AG10803 (cell line): ENCODE results near the gene DTNB.
"Not testable (repeated sequence)": the region's sequence is repeated elsewhere in the genome, so short reads cannot be mapped to it uniquely, and the experiment has no call there.

ENCODE experiments used
- DNase-seq: peaks from one replicate; pipeline ENCODE4 v3.0.0; 2010; ENCODE audit warnings: low read depth
- H3K4me3 ChIP-seq: 2 replicates; pipeline ENCODE4 v1.5.1; 2011; ENCODE audit warnings: mild to moderate bottlenecking, low read length, control low read depth
- CTCF ChIP-seq: conservative IDR thresholded peaks from 2 replicates; pipeline ENCODE4 v1.5.1; 2011; ENCODE audit warnings: mild to moderate bottlenecking, low read length, control low read depth, inconsistent platforms

Gene DTNB

GRCh38 chr2:25534455-25534854 is 138.9 kb downstream of the DTNB start:
- no peak overlapping the region for H3K4me3 ChIP-seq
- no peak for DNase-seq
- TF ChIP-seq CTCF: no peak

- DNase-seq, H3K4me3 ChIP-seq: not testable (repeated sequence)
Measured at GRCh38 chr2:25533771-25534170, 139.6 kb downstream of the DTNB start.

- no peak for TF ChIP-seq CTCF
- H3K4me3 ChIP-seq: no peak overlapping the region
- no peak for DNase-seq
Measured at GRCh38 chr2:25532521-25532920, 140.9 kb downstream of the DTNB start.

- no peak for DNase-seq
- no peak overlapping the region for H3K4me3 ChIP-seq
- no peak for TF ChIP-seq CTCF
Measured at GRCh38 chr2:25529034-25529433, 144.3 kb downstream of the DTNB start.

- H3K4me3 ChIP-seq: no peak overlapping the region
- TF ChIP-seq CTCF: no peak
- DNase-seq: peak; percentile 69
Measured at GRCh38 chr2:25528173-25528572, 145.2 kb downstream of the DTNB start.

- DNase-seq: no peak
- no peak for TF ChIP-seq CTCF
- H3K4me3 ChIP-seq: no peak overlapping the region
Measured at GRCh38 chr2:25524507-25524906, 148.9 kb downstream of the DTNB start.

- no peak overlapping the region for H3K4me3 ChIP-seq
- DNase-seq: no peak
- no peak for TF ChIP-seq CTCF
Measured at GRCh38 chr2:25523060-25523459, 150.3 kb downstream of the DTNB start.

GRCh38 chr2:25521665-25522387 is 151.6 kb downstream of the DTNB start:
- peak overlapping the region; percentile 43 for H3K4me3 ChIP-seq
- TF ChIP-seq CTCF: peak; percentile 94
- DNase-seq: peak; percentile 77
